HEK293T (cell line): Measurements from ENCODE around the gene SPATA31D1.

Source experiments
- CTCF ChIA-PET: fragments of 350-600 bp; formaldehyde crosslinking; extraction: SDS; loops from one replicate; lab custom pipeline; 2021; ENCODE audit warnings: antibody characterized with exemption, inconsistent platforms; lab: Yijun Ruan, JAX
- POLR2A ChIA-PET: fragments of 350-600 bp; formaldehyde crosslinking; extraction: SDS; loops from one replicate; lab custom pipeline; 2020; ENCODE audit warnings: antibody characterized with exemption, inconsistent platforms; lab: Yijun Ruan, JAX
- DNase-seq: peaks from one replicate; pipeline ENCODE4 v3.0.0; 2012; ENCODE audit warnings: mixed read lengths; ENCODE audit errors: extremely low spot score
- ARNT ChIP-seq: fragments of 450-650 bp; IDR thresholded peaks from 2 replicates; pipeline ENCODE4 v1.6.1; 2017; ENCODE audit warnings: mild to moderate bottlenecking
- BHLHE40 ChIP-seq: fragments of 450-650 bp; IDR thresholded peaks from 2 replicates; pipeline ENCODE4 v1.6.1; 2016; ENCODE audit warnings: mild to moderate bottlenecking, moderate library complexity, borderline replicate concordance
- CTBP1 ChIP-seq: fragments of 450-650 bp; IDR thresholded peaks from 2 replicates; pipeline ENCODE4 v1.6.1; 2016; ENCODE audit warnings: borderline replicate concordance
- ELF4 ChIP-seq: fragments of 450-650 bp; IDR thresholded peaks from 2 replicates; pipeline ENCODE4 v1.6.1; 2017; ENCODE audit warnings: antibody characterized with exemption
- FOXA1 ChIP-seq: fragments of 450-650 bp; IDR thresholded peaks from 2 replicates; pipeline ENCODE4 v1.6.1; 2016; ENCODE audit warnings: mild to moderate bottlenecking
- FOXK2 ChIP-seq: fragments of 450-650 bp; IDR thresholded peaks from 2 replicates; pipeline ENCODE4 v1.6.1; 2016; ENCODE audit warnings: mild to moderate bottlenecking
- FOXM1 ChIP-seq: fragments of 450-650 bp; IDR thresholded peaks from 2 replicates; pipeline ENCODE4 v1.6.1; 2017; ENCODE audit warnings: mild to moderate bottlenecking, borderline replicate concordance
- HDGF ChIP-seq: fragments of 450-650 bp; IDR thresholded peaks from 2 replicates; pipeline ENCODE4 v1.6.1; 2017; ENCODE audit warnings: antibody characterized with exemption, borderline replicate concordance
- L3MBTL2 ChIP-seq: fragments of 450-650 bp; conservative IDR thresholded peaks from 2 replicates; pipeline ENCODE4 v1.6.1; 2016; ENCODE audit warnings: mild to moderate bottlenecking
- LEF1 ChIP-seq: fragments of 450-650 bp; IDR thresholded peaks from 2 replicates; pipeline ENCODE4 v1.6.1; 2017; ENCODE audit warnings: mild to moderate bottlenecking, borderline replicate concordance
- NFRKB ChIP-seq: fragments of 450-650 bp; IDR thresholded peaks from 2 replicates; pipeline ENCODE4 v1.6.1; 2016; ENCODE audit warnings: mild to moderate bottlenecking, moderate library complexity
- SP1 ChIP-seq: fragments of 450-650 bp; IDR thresholded peaks from 2 replicates; pipeline ENCODE4 v1.6.1; 2017
- SUZ12 ChIP-seq: fragments of 450-650 bp; IDR thresholded peaks from 2 replicates; pipeline ENCODE4 v1.6.1; 2016; ENCODE audit warnings: mild to moderate bottlenecking
- TARDBP ChIP-seq: fragments of 450-650 bp; IDR thresholded peaks from 2 replicates; pipeline ENCODE4 v1.6.1; 2016
- ZNF384 ChIP-seq: fragments of 450-650 bp; IDR thresholded peaks from 2 replicates; pipeline ENCODE4 v1.6.1; 2016
- TF ChIP-seq, protein P1 (sequence below): fragments of 450-650 bp; IDR thresholded peaks from 2 replicates; pipeline ENCODE4 v1.6.1; 2016

The SPATA31D1 gene

DNA sequence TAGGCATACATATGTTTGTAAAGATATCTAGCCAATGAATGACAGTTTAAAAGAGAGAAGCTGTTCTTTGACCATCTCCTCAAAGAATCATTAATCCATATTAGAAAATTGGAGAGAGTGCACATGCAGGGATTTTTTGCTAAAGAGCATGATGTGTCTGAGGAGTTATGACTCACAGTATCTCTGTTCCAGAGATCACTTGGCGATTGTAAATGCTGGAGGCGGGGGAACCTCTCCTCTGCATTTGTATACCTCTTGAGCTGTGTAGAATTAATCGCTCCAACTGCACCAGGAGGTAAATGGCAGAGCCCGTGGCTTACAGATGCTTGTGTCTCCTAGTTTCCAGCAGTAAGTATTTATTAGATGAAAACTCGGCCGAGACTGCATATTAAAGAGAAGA, 3.6 kb upstream of the SPATA31D1 start:
- no peak for DNase-seq
- CTCF ChIA-PET = no interaction called here
- no peak for TF ChIP-seq SUZ12
- TF ChIP-seq ZNF384 = no peak
- TF ChIP-seq, protein P1, sequence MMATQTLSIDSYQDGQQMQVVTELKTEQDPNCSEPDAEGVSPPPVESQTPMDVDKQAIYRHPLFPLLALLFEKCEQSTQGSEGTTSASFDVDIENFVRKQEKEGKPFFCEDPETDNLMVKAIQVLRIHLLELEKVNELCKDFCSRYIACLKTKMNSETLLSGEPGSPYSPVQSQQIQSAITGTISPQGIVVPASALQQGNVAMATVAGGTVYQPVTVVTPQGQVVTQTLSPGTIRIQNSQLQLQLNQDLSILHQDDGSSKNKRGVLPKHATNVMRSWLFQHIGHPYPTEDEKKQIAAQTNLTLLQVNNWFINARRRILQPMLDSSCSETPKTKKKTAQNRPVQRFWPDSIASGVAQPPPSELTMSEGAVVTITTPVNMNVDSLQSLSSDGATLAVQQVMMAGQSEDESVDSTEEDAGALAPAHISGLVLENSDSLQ = no peak
- POLR2A ChIA-PET = no interaction called here

DNA sequence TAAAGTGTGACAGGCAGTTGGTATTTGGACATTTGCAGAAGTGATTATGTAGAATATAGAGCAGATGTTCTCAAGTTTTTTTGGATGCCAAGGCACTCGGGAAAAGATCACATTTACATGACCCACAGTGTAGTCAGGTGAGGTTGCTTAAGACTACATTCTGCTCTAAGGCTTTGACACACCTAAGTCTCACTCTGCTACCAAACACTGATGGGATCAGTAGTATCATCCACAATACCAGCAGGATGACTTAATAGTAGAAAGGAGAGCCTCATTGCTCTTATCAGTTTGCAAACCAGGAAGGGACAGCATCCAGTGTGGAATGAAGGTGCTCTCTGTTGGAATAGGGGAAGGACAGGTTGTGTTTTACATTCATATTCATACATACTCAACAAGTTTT, 2.5 kb upstream of the SPATA31D1 start:
- POLR2A ChIA-PET = no interaction called here
- CTCF ChIA-PET = no interaction called here
- DNase-seq = no peak
- TF ChIP-seq SP1 = no peak
- no peak for TF ChIP-seq ELF4

DNA sequence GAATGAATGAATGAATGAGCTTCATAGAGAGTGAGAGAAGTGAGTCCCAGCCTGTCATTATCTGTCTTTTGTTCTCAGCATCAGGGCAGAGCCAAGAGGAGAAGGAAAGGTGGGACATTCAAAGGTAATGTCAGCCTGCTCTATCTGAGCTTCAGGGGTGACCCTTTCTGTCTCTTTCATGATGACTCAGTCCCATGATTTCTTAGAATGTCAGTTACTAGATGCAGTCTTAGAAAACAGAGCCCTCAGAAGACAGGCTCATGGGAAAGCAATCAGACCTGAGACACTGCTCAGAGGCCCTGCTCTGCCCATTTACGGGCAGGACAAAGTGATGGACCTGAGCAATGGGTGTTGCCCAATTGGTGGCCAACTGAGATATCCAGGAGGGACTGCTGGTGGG, 1.1 kb downstream of the SPATA31D1 start:
- DNase-seq = no peak
- CTCF ChIA-PET = no interaction called here
- POLR2A ChIA-PET = no interaction called here
- TF ChIP-seq ELF4 (no peak), NFRKB (no peak), ZNF384 (no peak), SUZ12 (no peak), LEF1 (no peak), BHLHE40 (no peak), CTBP1 (no peak), HDGF (no peak), FOXA1 (no peak), FOXK2 (no peak), ARNT (no peak), FOXM1 (no peak), TARDBP (no peak), L3MBTL2 (no peak), SP1 (no peak)
- TF ChIP-seq, protein P1 = no peak

DNA sequence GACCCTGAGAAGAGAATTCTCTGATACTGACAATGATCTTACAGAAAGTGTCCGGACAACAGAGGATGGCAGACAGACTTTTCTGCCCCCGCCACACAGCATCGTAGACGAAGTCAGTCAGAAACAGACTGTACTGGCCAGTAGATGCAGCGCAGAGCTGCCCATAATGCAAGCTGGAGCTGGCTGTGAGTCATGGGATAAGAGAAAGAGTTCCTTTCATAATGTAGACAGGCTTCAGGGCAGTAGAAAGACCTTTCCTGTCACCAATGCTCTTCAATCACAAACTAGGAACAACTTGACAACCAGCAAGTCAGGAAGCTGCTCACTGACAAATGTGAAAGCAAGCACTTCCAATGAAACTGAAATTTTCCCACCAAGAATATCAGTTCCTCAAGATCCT, 5.1 kb downstream of the SPATA31D1 start:
- CTCF ChIA-PET = no interaction called here
- TF ChIP-seq ZNF384 (no peak), NFRKB (no peak), CTBP1 (no peak), SUZ12 (no peak), HDGF (no peak), FOXM1 (no peak), LEF1 (no peak), SP1 (no peak), FOXK2 (no peak), ELF4 (no peak), TARDBP (no peak), ARNT (no peak), BHLHE40 (no peak), FOXA1 (no peak), L3MBTL2 (no peak)
- TF ChIP-seq, protein P1 = no peak
- POLR2A ChIA-PET = no interaction called here
- no peak for DNase-seq

DNA sequence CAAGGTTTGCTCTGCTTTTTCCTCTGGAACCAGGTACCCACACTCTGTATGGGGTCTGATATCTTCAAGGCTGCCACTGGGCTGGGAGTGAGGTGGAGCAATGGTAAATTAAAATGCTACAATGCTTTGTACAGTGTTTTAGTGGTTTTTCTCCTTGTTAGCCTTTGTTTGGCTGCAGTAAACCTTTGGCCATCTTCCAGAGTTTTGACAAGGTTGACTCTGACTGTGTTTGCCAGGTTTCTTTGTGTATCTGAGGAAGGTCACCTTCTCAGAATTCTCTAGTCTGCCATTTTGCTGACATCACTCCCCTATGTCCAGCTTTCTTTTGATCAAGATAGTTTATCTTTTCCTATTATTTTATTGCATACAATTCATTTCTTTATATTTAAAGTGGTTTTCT, 11.2 kb downstream of the SPATA31D1 start:
- ChIA-PET CTCF (no interaction called here), POLR2A (no interaction called here)
- no peak for DNase-seq
- TF ChIP-seq HDGF (no peak), SP1 (no peak), NFRKB (no peak), CTBP1 (no peak), TARDBP (no peak), ZNF384 (no peak), FOXK2 (no peak)

DNA sequence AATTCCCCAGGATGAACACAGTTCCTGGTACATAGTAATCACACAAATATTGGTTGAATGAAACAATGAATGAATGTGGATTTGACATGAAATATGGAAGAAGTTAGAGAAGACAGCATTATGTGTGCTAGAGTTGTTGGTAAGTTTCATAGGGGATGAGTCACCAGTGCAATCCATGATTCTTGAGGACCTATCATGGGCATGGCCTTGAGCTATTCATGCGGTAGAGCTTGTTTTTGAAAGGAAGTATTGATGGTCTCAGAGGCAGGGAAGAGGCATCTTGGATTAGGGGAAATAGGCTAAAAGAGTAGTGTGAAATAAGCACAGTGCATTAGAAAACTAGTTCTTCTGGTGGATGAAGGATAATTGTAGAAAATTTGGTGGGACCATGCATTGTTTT, 22.1 kb downstream of the SPATA31D1 start:
- DNase-seq = no peak
- ChIA-PET CTCF (no interaction called here), POLR2A (no interaction called here)
- TF ChIP-seq ELF4 (no peak), BHLHE40 (no peak), LEF1 (no peak), L3MBTL2 (no peak), CTBP1 (no peak), FOXK2 (no peak), HDGF (no peak), SUZ12 (no peak), ZNF384 (no peak)

DNA sequence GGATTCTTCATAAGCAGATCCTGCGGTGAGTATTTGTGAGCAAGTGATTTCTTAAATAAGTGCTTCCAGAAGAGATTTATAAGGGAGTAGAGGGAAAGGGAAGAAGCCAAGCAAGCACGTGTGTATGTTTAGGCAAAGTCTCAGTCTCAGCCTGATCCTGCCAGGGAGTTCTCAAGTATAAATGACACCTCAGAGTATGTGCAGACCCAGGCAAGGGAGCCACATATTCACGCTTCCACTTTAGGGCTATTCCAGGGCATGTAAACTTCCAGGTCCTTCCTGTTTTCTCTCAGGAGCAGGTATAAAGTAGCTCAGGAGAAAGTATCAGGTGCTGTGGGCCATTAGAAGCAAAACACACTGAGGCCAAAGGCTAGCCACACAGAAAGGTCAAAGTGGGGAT, 22.6 kb downstream of the SPATA31D1 start:
- TF ChIP-seq HDGF (no peak), LEF1 (no peak), FOXK2 (no peak), NFRKB (no peak), TARDBP (no peak), ZNF384 (no peak), SUZ12 (no peak), FOXM1 (no peak), BHLHE40 (no peak), ELF4 (no peak), L3MBTL2 (no peak), FOXA1 (no peak), CTBP1 (no peak), SP1 (no peak), ARNT (no peak)
- TF ChIP-seq, protein P1 = no peak
- ChIA-PET POLR2A (no interaction called here), CTCF (no interaction called here)
- DNase-seq = no peak
